Neuron (in vitro differentiated cells): ENCODE data around the gene DDI2.

Experiments
- H2AFZ ChIP-seq: one replicate; pipeline ENCODE4 v1.6.1; 2013; ENCODE audit warnings: low read depth, mild to moderate bottlenecking, inconsistent platforms, low read length, moderate library complexity
- H3K27me3 ChIP-seq: one replicate; pipeline ENCODE4 v1.6.1; 2013; ENCODE audit warnings: low read length; ENCODE audit not compliant: insufficient read depth
- H3K36me3 ChIP-seq: one replicate; pipeline ENCODE4 v1.6.1; 2013; ENCODE audit warnings: low read length; ENCODE audit not compliant: insufficient read depth
- H3K4me1 ChIP-seq: one replicate; pipeline ENCODE4 v1.6.1; 2013; ENCODE audit warnings: low read length; ENCODE audit not compliant: insufficient read depth
- H3K4me3 ChIP-seq: 2 replicates; pipeline ENCODE4 v1.5.1; 2013; ENCODE audit warnings: mild to moderate bottlenecking, low read length, moderate library complexity
- H3K9me3 ChIP-seq: one replicate; pipeline ENCODE4 v1.6.1; 2013; ENCODE audit warnings: low read length

The DDI2 gene

DNA sequence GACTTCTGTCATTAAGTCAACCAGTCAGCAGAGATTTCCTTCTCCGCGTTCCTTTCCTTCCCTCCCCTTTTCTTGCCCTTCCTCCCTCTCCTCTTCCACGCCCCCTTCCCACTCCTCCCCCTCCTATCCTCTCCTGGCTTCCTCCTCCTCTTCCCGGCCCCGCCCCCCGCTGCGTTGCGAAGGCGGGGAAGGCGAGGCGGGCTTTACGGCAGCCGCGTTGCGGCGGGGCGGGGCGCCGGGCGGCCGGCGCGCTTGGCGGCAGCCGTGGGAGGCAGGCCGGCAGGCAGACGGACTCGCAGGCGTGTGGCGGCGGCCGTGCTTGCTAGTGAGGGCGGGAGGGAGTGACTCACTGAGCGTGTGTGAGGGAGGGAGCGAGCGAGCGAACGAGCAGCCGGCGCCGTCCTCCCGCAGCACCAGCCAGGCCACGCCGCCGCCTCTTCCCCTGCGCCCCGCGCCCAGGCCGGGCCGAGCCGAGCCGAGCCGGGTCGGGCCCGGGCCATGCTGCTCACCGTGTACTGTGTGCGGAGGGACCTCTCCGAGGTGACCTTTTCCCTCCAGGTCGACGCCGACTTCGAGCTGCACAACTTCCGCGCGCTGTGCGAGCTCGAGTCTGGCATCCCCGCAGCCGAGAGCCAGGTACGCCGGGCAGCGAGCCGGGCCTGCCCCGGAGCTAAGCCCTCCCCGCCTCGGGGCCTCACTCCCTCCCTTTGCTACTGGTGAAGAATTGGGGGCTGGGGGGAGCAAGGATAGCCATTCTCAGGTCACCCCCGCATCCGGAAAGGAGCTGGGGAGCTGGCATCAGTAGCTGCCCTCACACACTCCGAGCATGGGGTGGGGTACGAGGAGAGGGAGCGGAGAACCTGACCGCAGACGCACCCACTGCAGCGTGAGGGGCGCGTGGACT is at the start of gene DDI2:
Gene DDI2, plus strand, starts transcription at position 286 of the 904 bp plus-strand sequence. Its CDS starts 213 bp downstream, at position 499.
- H3K36me3 ChIP-seq = no peaks in the 10 kb centered on the region
- H3K4me1 ChIP-seq = peaks cover 11% of the 10 kb centered on the region
- H3K4me3 ChIP-seq = peak within 1 kb of the TSS; percentile 68
- H3K9me3 ChIP-seq = no peaks in the 10 kb centered on the region
- peak within 1 kb of the TSS; percentile 99 for H2AFZ ChIP-seq
- H3K27me3 ChIP-seq = no peaks in the 10 kb centered on the region

DNA sequence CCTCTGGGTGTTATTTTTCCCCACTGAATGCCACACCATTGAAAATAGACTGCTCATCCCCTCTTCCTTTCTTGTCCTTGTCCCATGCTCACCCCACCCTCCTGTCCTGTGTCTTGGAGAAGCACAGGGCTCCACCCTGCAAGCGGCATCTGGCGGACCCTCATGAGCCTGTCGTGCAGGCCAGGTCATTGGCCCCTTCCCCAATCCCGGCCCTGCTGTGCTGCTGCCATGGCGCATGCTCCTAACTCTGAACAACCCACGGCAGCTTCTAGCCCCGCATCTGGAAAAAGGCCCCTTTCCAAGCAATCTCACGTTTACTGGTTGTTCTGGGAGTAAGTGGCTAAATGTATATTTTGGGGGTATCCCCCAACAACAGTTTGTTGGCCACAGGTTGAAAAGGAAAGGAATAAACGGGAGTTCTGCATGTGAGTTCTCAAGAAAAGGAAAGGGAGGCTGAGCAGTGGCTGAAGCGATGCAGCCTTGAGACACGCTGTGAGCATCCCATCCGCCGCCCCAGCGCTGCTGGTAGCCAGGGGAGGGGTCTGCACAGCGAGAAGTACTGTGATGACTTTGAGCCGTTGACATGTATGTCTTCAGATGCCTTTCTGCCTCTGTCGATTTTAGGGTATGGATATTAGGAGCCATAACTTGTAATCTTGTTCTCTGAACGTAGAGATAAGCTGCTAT is 48.7 kb upstream of the DDI2 start:
- H3K9me3 ChIP-seq = no peaks in the 10 kb centered on the region
- H3K36me3 ChIP-seq = peaks cover 66% of the 10 kb centered on the region
- H2AFZ ChIP-seq = no peak overlapping the region
- no peak overlapping the region for H3K4me3 ChIP-seq
- H3K27me3 ChIP-seq = no peaks in the 10 kb centered on the region
- H3K4me1 ChIP-seq = no peaks in the 10 kb centered on the region

DNA sequence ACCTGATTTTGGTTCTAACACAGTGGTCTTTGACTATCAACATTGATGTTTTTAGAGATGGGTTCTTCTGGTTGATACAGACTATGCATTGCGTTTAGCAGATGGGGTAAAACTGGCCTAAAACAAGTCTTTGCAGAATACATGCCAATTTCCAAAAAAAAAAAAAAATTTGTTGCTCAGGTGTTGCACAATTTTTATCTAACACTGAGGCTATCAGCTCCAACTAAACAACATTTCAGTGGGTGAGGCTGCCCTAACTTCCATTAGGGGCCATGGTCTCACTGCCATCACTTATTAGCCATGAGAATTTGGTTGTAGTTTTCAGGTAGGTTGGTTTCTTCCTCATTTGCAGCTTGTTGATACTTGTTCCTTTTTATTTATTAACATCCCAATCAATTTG is 46.4 kb upstream of the DDI2 start:
- H3K36me3 ChIP-seq = peaks cover 51% of the 10 kb centered on the region
- no peak overlapping the region for H2AFZ ChIP-seq
- no peaks in the 10 kb centered on the region for H3K4me1 ChIP-seq
- no peak overlapping the region for H3K4me3 ChIP-seq
- no peaks in the 10 kb centered on the region for H3K9me3 ChIP-seq
- H3K27me3 ChIP-seq = no peaks in the 10 kb centered on the region

DNA sequence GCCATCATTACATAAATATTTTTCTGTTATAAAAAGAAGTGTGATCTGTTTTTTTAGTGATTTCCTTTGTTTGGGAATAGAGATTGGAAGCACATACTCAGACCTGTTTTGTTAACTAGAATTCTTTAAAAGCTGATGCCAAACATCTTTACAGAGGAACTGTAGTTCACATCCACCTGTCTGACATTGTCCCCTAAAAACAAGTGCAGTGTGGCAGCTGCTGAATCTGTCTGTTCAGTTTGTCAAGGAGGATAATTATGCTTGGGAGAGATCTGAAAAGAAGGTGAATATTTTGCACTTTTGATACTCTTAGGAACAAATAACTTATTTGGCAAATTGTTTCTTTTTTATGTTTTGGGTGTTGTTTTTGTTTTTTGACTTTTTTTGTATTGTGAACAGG is 46.0 kb upstream of the DDI2 start:
- H3K9me3 ChIP-seq = no peaks in the 10 kb centered on the region
- H3K4me3 ChIP-seq = no peak overlapping the region
- H3K27me3 ChIP-seq = no peaks in the 10 kb centered on the region
- H2AFZ ChIP-seq = no peak overlapping the region
- H3K36me3 ChIP-seq = peaks cover 47% of the 10 kb centered on the region
- no peaks in the 10 kb centered on the region for H3K4me1 ChIP-seq

DNA sequence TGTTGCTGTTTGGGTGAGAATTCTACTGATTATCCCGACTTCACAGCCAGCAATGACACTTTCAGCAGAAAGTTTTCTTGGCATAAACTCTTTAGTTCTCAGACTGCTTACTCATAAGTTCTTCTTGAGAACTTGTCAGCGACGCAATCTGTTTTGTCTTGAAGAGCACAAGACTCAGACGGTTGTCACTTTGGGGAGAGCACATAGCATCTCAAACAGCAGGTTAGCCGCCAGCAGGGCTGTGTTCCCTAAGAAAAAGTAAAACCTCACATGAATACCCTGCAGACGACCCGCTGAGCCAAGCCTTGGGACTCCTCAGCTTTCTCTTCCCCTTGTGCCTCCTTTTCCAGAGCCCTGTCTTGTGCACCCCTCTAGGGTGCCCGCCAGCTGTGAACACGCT is 43.8 kb upstream of the DDI2 start:
- Histone ChIP-seq H3K9me3 (no peaks in the 10 kb centered on the region), H3K4me1 (no peaks in the 10 kb centered on the region), H2AFZ (no peak overlapping the region), H3K27me3 (no peaks in the 10 kb centered on the region), H3K4me3 (no peak overlapping the region), H3K36me3 (peaks cover 25% of the 10 kb centered on the region)

DNA sequence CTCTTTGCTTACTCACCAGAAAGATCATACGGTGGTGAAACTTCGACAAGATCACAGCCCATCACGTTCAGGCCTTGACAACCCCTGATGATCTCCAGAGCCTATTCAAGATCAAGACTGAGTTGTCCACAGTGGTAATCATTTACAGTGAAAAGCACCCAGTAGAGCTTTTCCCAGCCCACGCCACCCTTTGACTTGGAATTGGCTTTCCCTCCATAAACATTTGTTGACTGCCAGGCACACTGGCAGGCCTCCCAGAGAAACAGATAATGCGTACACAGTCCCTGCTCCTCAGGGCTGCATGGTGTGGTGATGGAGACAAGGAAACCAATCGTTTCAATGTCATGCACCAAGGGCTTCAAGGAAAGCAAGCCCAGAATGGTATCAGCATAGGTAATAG is 42.5 kb upstream of the DDI2 start:
- no peaks in the 10 kb centered on the region for H3K4me1 ChIP-seq
- no peak overlapping the region for H3K4me3 ChIP-seq
- no peaks in the 10 kb centered on the region for H3K9me3 ChIP-seq
- H2AFZ ChIP-seq = no peak overlapping the region
- no peaks in the 10 kb centered on the region for H3K27me3 ChIP-seq
- peaks cover 15% of the 10 kb centered on the region for H3K36me3 ChIP-seq

DNA sequence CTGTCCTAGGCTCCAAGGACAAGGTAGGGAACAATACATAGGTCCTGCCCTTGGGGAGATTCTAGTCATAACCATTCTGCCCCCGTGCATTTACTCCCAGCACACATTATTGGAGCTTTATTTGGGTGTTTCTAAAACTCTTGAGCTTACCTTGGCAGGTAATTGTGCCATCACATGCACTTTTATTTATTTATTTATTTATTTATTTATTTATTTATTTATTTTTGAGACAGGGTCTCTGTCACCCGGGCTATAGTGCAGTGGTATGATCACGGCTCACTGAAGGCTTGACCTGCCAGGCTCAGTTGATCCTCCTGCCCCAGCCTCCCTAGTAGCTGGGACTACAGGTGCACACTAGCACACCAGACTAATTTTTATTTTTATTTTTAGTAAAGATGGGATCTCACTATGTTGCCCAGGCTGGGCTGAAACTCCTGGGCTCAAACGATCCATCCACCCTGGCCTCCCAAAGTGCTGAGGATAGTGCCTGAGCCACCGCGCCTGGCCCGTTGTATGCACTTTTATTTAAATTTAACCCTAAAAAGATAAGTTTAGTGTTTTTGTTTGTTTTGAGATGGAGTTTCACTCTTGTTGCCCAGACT is 41.6 kb upstream of the DDI2 start:
- H2AFZ ChIP-seq = no peak overlapping the region
- H3K27me3 ChIP-seq = no peaks in the 10 kb centered on the region
- H3K36me3 ChIP-seq = peaks cover 9% of the 10 kb centered on the region
- no peak overlapping the region for H3K4me3 ChIP-seq
- H3K4me1 ChIP-seq = no peaks in the 10 kb centered on the region
- H3K9me3 ChIP-seq = no peaks in the 10 kb centered on the region

DNA sequence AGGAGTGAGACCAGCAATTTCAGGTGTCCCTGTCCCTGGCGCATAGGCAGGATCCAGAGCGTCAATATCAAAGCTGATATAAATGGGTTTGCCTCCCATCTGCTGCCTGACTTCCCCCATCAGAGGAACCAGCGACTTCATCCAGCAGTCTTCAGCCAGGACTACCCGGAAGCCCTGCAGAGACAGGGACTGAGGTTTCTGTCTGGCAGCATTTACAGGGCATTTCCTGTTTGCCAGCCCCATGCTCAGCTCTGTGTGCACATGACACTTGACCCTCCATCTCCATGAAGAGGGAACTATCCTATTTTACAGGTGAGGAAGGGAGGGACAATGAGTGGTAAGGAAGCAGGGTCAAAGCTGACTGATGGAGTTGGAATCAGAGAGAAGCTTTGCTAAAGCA is 39.6 kb upstream of the DDI2 start:
- Histone ChIP-seq H3K4me3 (no peak overlapping the region), H2AFZ (no peak overlapping the region), H3K27me3 (no peaks in the 10 kb centered on the region), H3K36me3 (peaks cover 4% of the 10 kb centered on the region), H3K4me1 (no peaks in the 10 kb centered on the region), H3K9me3 (no peaks in the 10 kb centered on the region)

DNA sequence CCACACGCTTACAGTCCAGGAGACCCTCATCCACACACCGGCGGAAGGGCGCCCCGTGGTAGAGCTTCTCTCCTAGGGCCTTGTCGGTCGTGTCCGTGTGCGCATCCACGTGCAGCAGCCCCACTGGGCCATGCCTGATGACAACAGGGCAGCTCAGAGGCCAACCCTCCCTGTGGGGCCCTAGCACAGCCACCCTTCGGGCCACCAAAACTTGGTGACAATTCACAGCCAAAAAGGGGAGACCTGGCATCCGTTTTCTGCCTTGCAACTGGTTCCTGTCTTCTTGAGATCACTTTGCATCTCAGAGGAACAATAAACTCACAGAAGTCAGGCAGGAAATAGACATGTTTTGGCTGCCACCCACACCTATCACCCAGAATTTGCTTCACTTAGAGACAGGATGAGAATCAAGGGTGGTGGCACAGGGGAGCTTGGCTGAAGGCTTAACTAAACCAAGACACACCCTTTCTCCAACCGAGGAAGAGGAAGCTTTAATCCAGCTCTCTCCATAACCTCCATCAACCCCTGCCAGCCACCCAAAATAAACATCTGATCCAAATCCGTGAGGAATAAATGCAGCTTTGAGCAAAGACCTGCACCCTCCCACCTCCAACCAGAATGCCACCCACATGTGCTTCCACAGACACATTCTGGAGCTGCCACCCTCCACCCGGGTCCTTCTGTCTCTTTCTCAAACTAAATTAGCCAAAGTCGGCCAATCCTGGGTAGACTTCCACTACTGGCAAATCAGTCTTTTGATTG is 38.2 kb upstream of the DDI2 start:
- Histone ChIP-seq H3K36me3 (peaks cover 4% of the 10 kb centered on the region), H2AFZ (no peak overlapping the region), H3K9me3 (no peaks in the 10 kb centered on the region), H3K4me3 (no peak overlapping the region), H3K27me3 (no peaks in the 10 kb centered on the region), H3K4me1 (no peaks in the 10 kb centered on the region)

DNA sequence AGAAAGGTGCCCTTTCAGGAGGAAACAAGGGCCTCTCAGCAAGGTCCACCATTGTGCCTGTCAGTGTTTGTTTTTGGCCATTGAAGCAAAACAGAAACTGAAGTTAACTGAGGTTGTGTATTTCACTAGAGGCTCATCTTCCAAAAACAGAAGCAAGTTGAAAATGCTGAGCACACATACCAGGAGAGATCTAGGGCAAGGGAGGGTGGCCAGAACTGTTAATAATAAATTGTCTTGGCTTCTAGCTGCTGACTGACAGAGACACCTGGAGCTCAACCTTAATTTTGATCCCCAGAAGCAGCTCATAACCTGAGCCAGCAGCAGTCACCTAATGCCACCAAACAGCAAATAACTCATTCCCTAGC is 37.6 kb upstream of the DDI2 start:
- Histone ChIP-seq H3K9me3 (no peaks in the 10 kb centered on the region), H2AFZ (no peak overlapping the region), H3K27me3 (peaks cover 5% of the 10 kb centered on the region), H3K4me1 (no peaks in the 10 kb centered on the region), H3K4me3 (no peak overlapping the region), H3K36me3 (peaks cover 4% of the 10 kb centered on the region)

DNA sequence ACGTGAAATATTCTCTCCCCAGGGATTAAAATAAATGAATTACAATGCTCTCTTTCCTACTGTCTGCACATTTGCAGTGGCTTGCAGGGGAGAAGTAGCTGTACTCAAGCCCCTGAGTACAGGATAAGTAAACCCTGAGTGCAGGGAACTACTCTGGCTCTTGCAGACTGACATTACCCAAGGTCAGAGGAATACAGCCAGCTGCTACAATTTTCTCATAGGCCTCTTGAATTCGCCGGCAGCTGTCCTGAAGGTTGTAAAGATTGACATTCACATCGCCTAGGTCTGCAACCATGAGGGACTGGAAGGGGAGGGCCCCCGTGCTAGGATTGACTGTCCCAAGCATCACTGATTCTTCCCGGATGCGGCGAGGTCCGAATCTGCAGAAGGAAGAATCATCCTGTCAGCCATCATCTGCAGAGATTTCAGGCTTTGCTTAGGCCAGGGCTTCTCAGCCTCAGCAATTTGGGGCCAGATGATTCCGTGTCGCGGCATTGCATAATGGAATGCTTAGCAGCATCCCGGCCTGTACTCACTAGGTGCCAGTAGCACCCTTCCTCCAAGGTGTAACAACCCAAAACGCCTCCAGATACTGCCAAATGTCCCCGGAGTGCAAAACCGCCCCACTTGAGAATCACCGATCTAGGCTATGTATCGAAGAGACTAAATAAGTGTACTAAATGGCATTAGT is 34.1 kb upstream of the DDI2 start:
- H3K4me3 ChIP-seq = no peak overlapping the region
- peaks cover 5% of the 10 kb centered on the region for H3K27me3 ChIP-seq
- H3K4me1 ChIP-seq = no peaks in the 10 kb centered on the region
- no peaks in the 10 kb centered on the region for H3K9me3 ChIP-seq
- no peak overlapping the region for H2AFZ ChIP-seq
- H3K36me3 ChIP-seq = no peaks in the 10 kb centered on the region

DNA sequence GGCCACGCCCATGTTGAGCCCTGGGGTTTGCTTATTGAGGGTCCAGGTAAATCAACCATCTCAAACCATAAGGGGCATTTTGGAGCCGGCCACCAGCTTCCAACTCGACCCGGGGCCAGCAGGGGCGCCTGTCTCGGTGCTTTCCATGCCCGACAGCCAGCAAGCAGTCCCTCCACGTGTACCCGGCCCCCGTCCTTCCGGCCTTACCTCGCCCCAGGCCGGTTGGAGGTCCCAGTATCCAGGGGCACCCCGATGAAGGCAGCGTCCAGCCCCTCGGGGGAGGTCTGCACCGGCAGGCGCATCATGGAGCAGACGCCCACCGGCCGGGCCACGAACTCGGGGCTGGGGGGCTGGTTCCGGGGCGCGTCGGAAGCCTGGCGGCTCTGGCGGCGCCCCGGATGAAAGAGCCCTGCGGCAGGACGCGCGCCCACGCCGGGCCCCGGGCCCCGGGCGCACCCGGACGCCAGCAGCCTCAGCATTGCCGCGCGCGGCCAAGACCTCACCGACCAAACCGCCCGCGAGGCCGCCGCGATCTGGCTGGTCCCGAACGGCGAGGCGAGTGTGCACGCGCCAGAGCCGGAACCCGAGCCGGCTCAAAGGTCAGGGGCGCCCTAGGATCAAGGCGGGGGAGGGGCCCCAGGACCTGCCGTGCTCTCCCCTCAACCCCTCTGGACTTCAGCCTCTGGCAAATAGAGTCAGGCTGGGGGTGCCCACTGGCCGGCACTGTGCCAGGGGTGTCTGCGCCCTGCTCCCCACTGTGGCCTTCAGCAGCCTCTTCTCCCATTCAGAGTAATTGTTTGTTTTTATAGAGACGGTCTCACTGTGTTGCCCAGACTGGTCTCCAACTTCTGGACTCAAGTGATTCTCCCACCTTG is 32.5 kb upstream of the DDI2 start, which contains the start of gene AGMAT:
Gene AGMAT, minus strand, starts transcription at position 563 of the 875 bp plus-strand sequence. Its CDS starts 84 bp downstream, at position 479.
- H3K36me3 ChIP-seq = no peaks in the 10 kb centered on the region
- peak within 1 kb of the TSS; percentile 21 for H3K4me3 ChIP-seq
- H3K9me3 ChIP-seq = no peaks in the 10 kb centered on the region
- H3K27me3 ChIP-seq = peaks cover 5% of the 10 kb centered on the region
- no peaks in the 10 kb centered on the region for H3K4me1 ChIP-seq
- H2AFZ ChIP-seq = peak within 1 kb of the TSS; percentile 54
